Hepatocyte (in vitro differentiated cells): ENCODE results near the gene S100Z.

Experiments
- CTCF ChIP-seq: fragments of 200-600 bp; sonication (generic); IDR thresholded peaks from 2 replicates; pipeline ENCODE4 v1.5.1; 2016; ENCODE audit warnings: antibody characterized with exemption, mild to moderate bottlenecking; ENCODE audit not compliant: poor library complexity
- EZH2 ChIP-seq: fragments of 200-600 bp; sonication (generic); IDR thresholded peaks from 2 replicates; pipeline ENCODE4 v1.6.1; 2016; ENCODE audit warnings: antibody characterized with exemption, mild to moderate bottlenecking, borderline replicate concordance
- EZH2phosphoT487 ChIP-seq: fragments of 200-600 bp; sonication (generic); IDR thresholded peaks from one replicate; pipeline ENCODE4 v1.6.1; 2018; ENCODE audit warnings: antibody characterized with exemption, mild to moderate bottlenecking, low read depth, moderate library complexity; ENCODE audit not compliant: unreplicated experiment, severe bottlenecking

GRCh38 chr5:76946090-76946489 is 96.3 kb downstream of the S100Z start:
- no peak for TF ChIP-seq CTCF
- TF ChIP-seq EZH2: no peak
- no peak for TF ChIP-seq EZH2phosphoT487
